Measurements from ENCODE around the gene TPM1. TPM values are rescaled to one million over a fixed set of nuclear protein-coding genes. Genes with fewer than 3 reads are reported as not detected.
"Not testable (repeated sequence)": the region's sequence is repeated elsewhere in the genome, so short reads cannot be mapped to it uniquely, and the experiment has no call there.

The TPM1 gene
- total and polyA plus RNA-seq, 9 of the 15 experiments (the other 6 are each of a cell fraction or from before 2014, with no cell fraction given) = 8.1 to 53.9 (median 43.1) TPM

DNA sequence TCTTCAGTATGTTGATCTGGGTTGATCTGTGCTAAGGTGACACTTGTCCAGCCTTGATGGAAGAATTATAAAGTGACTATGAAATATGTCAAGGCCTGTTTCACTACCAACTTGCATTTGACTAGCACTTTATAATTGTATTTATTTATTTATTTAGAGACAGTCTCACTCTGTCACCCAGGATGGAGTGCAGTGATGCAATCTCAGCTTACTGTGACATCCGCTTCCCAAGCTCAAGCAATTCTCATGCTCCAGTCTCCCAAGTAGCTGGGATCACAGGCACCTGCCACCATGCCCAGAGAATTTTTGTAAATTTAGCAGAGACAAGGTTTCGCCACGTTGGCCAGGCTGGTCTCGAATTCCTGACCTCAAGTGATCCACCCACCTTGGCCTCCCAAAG is 53.6 kb downstream of the TPM1 start:
- no peak for TF ChIP-seq ZBTB7A (IDR thresholded peaks at IDR 0.05; ENCODE audit: borderline replicate concordance, control insufficient read depth, low read depth, low read length)
- no peak for TF ChIP-seq CEBPG (CRISPR knock-in tag; IDR thresholded peaks at IDR 0.05)
- 0 out of 4 replicates have a peak, but pooled peaks of 1 of the 2 experiments have one; percentile 26 for TF ChIP-seq CEBPG (tag; conservative IDR thresholded peaks at IDR 0.05 in 1 of 2, IDR thresholded peaks at IDR 0.05 in 1 of 2)
- peak; percentile 47 for TF ChIP-seq ATF3 (IDR thresholded peaks at IDR 0.05)
- no peak for TF ChIP-seq ATF3 (CRISPR knock-in tag; conservative IDR thresholded peaks at IDR 0.05)
- no peaks in the 10 kb centered on the region for H3K9me1 ChIP-seq (ENCODE audit: control insufficient read depth, insufficient read depth, low read length)
- ChIA-PET CTCF (ENCODE audit: low intra/inter-chr PET ratio) (no interaction called here), POLR2A (interaction anchor here (1.0 kb wide), 1 partner anchor 15 kb away, joined by 3 read pairs; no protein-coding TSS in a partner anchor)
- H3K4me3 ChIP-seq = no peak overlapping the region
- H3K27me3 ChIP-seq (ENCODE audit: control insufficient read depth in 2 of 2, insufficient read depth in 2 of 2, low read length in 2 of 2) = no peaks in the 10 kb centered on the region
- H4K20me1 ChIP-seq (replicated peaks; ENCODE audit: control insufficient read depth, insufficient read depth, low read length) = no peaks in the 10 kb centered on the region
- H3K27ac ChIP-seq (ENCODE audit: extremely low read depth, low read depth, low read length) = no peak overlapping the region
- BruUV-seq (replicated peaks) = no TSS peak
- H3K9me3 ChIP-seq (replicated peaks; ENCODE audit: control insufficient read depth, insufficient read depth, low read depth, low read length) = no peaks in the 10 kb centered on the region
- H3K4me2 ChIP-seq (ENCODE audit: insufficient read depth, low read length) = no peak overlapping the region
- intact Hi-C loops (cut with micrococcal nuclease) (no loop called here), in situ Hi-C loops (cut with MboI) (no loop called here)
- H3K4me1 ChIP-seq (replicated peaks in 1 of 2; ENCODE audit: control insufficient read depth in 2 of 2, insufficient read depth in 2 of 2, low read length in 2 of 2) = 0 out of 5 replicates have a peak, but pooled peaks cover 0 to 2% of the 10 kb centered on the region in 2 experiments
- no peaks in the 10 kb centered on the region for H3K79me2 ChIP-seq (ENCODE audit: control insufficient read depth, insufficient read depth, low read length)
- no peak overlapping the region for H2AFZ ChIP-seq (ENCODE audit: low read depth, low read length)
- FAIRE-seq (no peak), ATAC-seq (no peak), DNase-seq (ENCODE audit: extremely low read depth in 1 of 4, low spot score in 3 of 4) (no peak)
- 81% methylated on average over 2 of the region's 4 CpGs for WGBS (ENCODE audit: insufficient coverage, low coverage, missing lambda C conversion rate)
- no peaks in the 10 kb centered on the region for H3K36me3 ChIP-seq (ENCODE audit: control insufficient read depth, insufficient read depth, low read length)
- H3K9ac ChIP-seq (ENCODE audit: insufficient read depth in 1 of 2, low read depth in 2 of 2, low read length in 2 of 2) = no peak overlapping the region

DNA sequence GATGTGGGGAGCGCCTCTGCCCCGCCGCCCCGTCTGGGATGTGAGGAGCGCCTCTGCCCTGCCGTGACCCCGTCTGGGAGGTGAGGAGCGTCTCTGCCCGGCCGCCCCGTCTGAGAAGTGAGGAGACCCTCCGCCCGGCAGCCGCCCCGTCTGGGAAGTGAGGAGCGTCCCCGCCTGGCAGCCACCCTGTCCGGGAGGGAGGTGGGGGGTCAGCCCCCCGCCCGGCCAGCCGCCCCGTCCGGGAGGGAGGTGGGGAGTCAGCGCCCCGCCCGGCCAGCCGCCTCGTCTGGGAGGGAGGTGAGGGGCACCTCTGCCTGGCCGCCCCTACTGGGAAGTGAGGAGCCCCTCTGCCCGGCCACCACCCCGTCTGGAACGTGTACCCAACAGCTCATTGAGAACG is 56.4 kb downstream of the TPM1 start:
- H3K4me1 ChIP-seq (replicated peaks in 1 of 2; ENCODE audit: control insufficient read depth in 2 of 2, insufficient read depth in 2 of 2, low read length in 2 of 2); FAIRE-seq; BruUV-seq (replicated peaks); H4K20me1 ChIP-seq (replicated peaks; ENCODE audit: control insufficient read depth, insufficient read depth, low read length); H3K27me3 ChIP-seq (ENCODE audit: control insufficient read depth in 2 of 2, insufficient read depth in 2 of 2, low read length in 2 of 2); ATAC-seq; intact Hi-C loops (cut with micrococcal nuclease); H3K4me2 ChIP-seq (ENCODE audit: insufficient read depth, low read length); H3K36me3 ChIP-seq (ENCODE audit: control insufficient read depth, insufficient read depth, low read length); H3K27ac ChIP-seq (ENCODE audit: extremely low read depth, low read depth, low read length); H3K79me2 ChIP-seq (ENCODE audit: control insufficient read depth, insufficient read depth, low read length); H3K4me3 ChIP-seq; CTCF ChIA-PET (ENCODE audit: low intra/inter-chr PET ratio); H3K9ac ChIP-seq (ENCODE audit: insufficient read depth in 1 of 2, low read depth in 2 of 2, low read length in 2 of 2); H3K9me1 ChIP-seq (ENCODE audit: control insufficient read depth, insufficient read depth, low read length); in situ Hi-C loops (cut with MboI); POLR2A ChIA-PET; H2AFZ ChIP-seq (ENCODE audit: low read depth, low read length); H3K9me3 ChIP-seq (replicated peaks; ENCODE audit: control insufficient read depth, insufficient read depth, low read depth, low read length); DNase-seq (ENCODE audit: extremely low read depth in 1 of 4, low spot score in 3 of 4): not testable (repeated sequence)
- 49% methylated on average over 4 of the region's 33 CpGs for WGBS (ENCODE audit: insufficient coverage, low coverage, missing lambda C conversion rate)

GRCh38 chr15:63099581-63099980 is 57.0 kb downstream of the TPM1 start:
- BruUV-seq (replicated peaks); H3K27ac ChIP-seq (ENCODE audit: extremely low read depth, low read depth, low read length); CTCF ChIA-PET (ENCODE audit: low intra/inter-chr PET ratio); H4K20me1 ChIP-seq (replicated peaks; ENCODE audit: control insufficient read depth, insufficient read depth, low read length); H3K4me1 ChIP-seq (replicated peaks in 1 of 2; ENCODE audit: control insufficient read depth in 2 of 2, insufficient read depth in 2 of 2, low read length in 2 of 2); H3K9me3 ChIP-seq (replicated peaks; ENCODE audit: control insufficient read depth, insufficient read depth, low read depth, low read length); H3K9ac ChIP-seq (ENCODE audit: insufficient read depth in 1 of 2, low read depth in 2 of 2, low read length in 2 of 2); H3K79me2 ChIP-seq (ENCODE audit: control insufficient read depth, insufficient read depth, low read length); in situ Hi-C loops (cut with MboI); H3K4me2 ChIP-seq (ENCODE audit: insufficient read depth, low read length); FAIRE-seq; H3K4me3 ChIP-seq; H3K27me3 ChIP-seq (ENCODE audit: control insufficient read depth in 2 of 2, insufficient read depth in 2 of 2, low read length in 2 of 2); ATAC-seq; H3K9me1 ChIP-seq (ENCODE audit: control insufficient read depth, insufficient read depth, low read length); H2AFZ ChIP-seq (ENCODE audit: low read depth, low read length); DNase-seq (ENCODE audit: extremely low read depth in 1 of 4, low spot score in 3 of 4); H3K36me3 ChIP-seq (ENCODE audit: control insufficient read depth, insufficient read depth, low read length); intact Hi-C loops (cut with micrococcal nuclease); POLR2A ChIA-PET: not testable (repeated sequence)
- 28% methylated on average over 4 of the region's 5 CpGs for WGBS (ENCODE audit: insufficient coverage, low coverage, missing lambda C conversion rate)
